HTR-8/SVneo (cell line): ENCODE measurements around the gene MYO5B.

ENCODE experiments used
- DNase-seq: peaks from one replicate; pipeline ENCODE4 v3.0.0; 2011; ENCODE audit warnings: low spot score, mixed read lengths; ENCODE audit not compliant: insufficient read length
- FAIRE-seq: peaks from 2 replicates; lab custom pipeline; 2011; peaks lifted over from hg19 to GRCh38; lab: Jason Lieb, UNC

MYO5B gene

GRCh38 chr18:49875155-49875554 is 319.8 kb downstream of the MYO5B start:
- DNase-seq = no peak
- FAIRE-seq = no peak

GRCh38 chr18:49874238-49874637 is 320.7 kb downstream of the MYO5B start:
- DNase-seq (no peak), FAIRE-seq (no peak)

- FAIRE-seq (no peak), DNase-seq (no peak)
These were observed 325.6 kb downstream of the MYO5B start for GRCh38 chr18:49869354-49869753.

- DNase-seq (no peak), FAIRE-seq (no peak)
These were observed 328.3 kb downstream of the MYO5B start for GRCh38 chr18:49866680-49867079.

GRCh38 chr18:49865401-49865800 is 329.5 kb downstream of the MYO5B start:
- FAIRE-seq (no peak), DNase-seq (no peak)

- DNase-seq (no peak), FAIRE-seq (no peak)
These were observed 331.0 kb downstream of the MYO5B start for GRCh38 chr18:49863769-49864621.

GRCh38 chr18:49862656-49863385 is 332.1 kb downstream of the MYO5B start:
- DNase-seq (no peak), FAIRE-seq (no peak)

- FAIRE-seq (no peak), DNase-seq (no peak)
These were observed 333.3 kb downstream of the MYO5B start for GRCh38 chr18:49861659-49862058.

GRCh38 chr18:49859725-49860124 is 335.2 kb downstream of the MYO5B start:
- FAIRE-seq = no peak
- DNase-seq = no peak

GRCh38 chr18:49859021-49859359 is 336.0 kb downstream of the MYO5B start:
- no peak for FAIRE-seq
- no peak for DNase-seq

- FAIRE-seq (no peak), DNase-seq (peak; percentile 68)
These were observed 336.5 kb downstream of the MYO5B start for GRCh38 chr18:49858309-49859020.

- FAIRE-seq (no peak), DNase-seq (no peak)
These were observed 337.2 kb downstream of the MYO5B start for GRCh38 chr18:49857708-49858107.

GRCh38 chr18:49856496-49856895 is 338.5 kb downstream of the MYO5B start:
- DNase-seq (no peak), FAIRE-seq (no peak)

GRCh38 chr18:49855711-49856415 is 339.1 kb downstream of the MYO5B start:
- DNase-seq (no peak), FAIRE-seq (no peak)

GRCh38 chr18:49854681-49855080 is 340.3 kb downstream of the MYO5B start:
- no peak for DNase-seq
- no peak for FAIRE-seq

GRCh38 chr18:49853436-49853835 is 341.5 kb downstream of the MYO5B start:
- DNase-seq (no peak), FAIRE-seq (no peak)

- FAIRE-seq = no peak
- no peak for DNase-seq
These were observed 341.9 kb downstream of the MYO5B start for GRCh38 chr18:49853011-49853410.

- DNase-seq = no peak
- FAIRE-seq = no peak
These were observed 343.3 kb downstream of the MYO5B start for GRCh38 chr18:49851624-49852023.

- DNase-seq (no peak), FAIRE-seq (no peak)
These were observed 344.3 kb downstream of the MYO5B start for GRCh38 chr18:49850636-49851035.
